ENCODE measurements around the gene COLGALT1.

- no peak for TF ChIP-seq SETDB1 (IDR thresholded peaks at IDR 0.05; ENCODE audit: insufficient read length, low read length)
- TF ChIP-seq ZBTB1 (tag by site-specific recombination; IDR thresholded peaks at IDR 0.05), result no peak
- no peak for TF ChIP-seq ZNF776 (tag by site-specific recombination; IDR thresholded peaks at IDR 0.05; ENCODE audit: borderline replicate concordance)
- TF ChIP-seq ZNF777 (tag by site-specific recombination; IDR thresholded peaks at IDR 0.05; ENCODE audit: borderline replicate concordance), result no peak
- TF ChIP-seq CTCF (tag by site-specific recombination; IDR thresholded peaks at IDR 0.05), result no peak
- TF ChIP-seq TCF7L2 (IDR thresholded peaks at IDR 0.05; ENCODE audit: borderline replicate concordance, low read depth, low read length), result no peak
- no peak for TF ChIP-seq ZNF549 (tag by site-specific recombination; IDR thresholded peaks at IDR 0.05)
- no peak for TF ChIP-seq KLF9 (tag by site-specific recombination; IDR thresholded peaks at IDR 0.05; ENCODE audit: low read depth)
- TF ChIP-seq ATF2 (tag by site-specific recombination; IDR thresholded peaks at IDR 0.05; ENCODE audit: low read depth), result no peak
- TF ChIP-seq REST (tag by site-specific recombination; IDR thresholded peaks at IDR 0.05), result no peak
- TF ChIP-seq ZNF184 (tag by site-specific recombination; IDR thresholded peaks at IDR 0.05), result no peak
- no peak for TF ChIP-seq ZNF580 (tag by site-specific recombination; IDR thresholded peaks at IDR 0.05)
- no peak for TF ChIP-seq REPIN1 (tag by site-specific recombination; IDR thresholded peaks at IDR 0.05; ENCODE audit: low read depth)
Measured at GRCh38 chr19:17627921-17628320, 72.5 kb downstream of the COLGALT1 start.
